Measurements from ENCODE around the gene SLC22A23. TPM values are rescaled to one million over a fixed set of nuclear protein-coding genes. Genes with fewer than 3 reads are reported as not detected.
A peak's percentile ranks its signal among the peaks of the same experiment; 100 is the strongest.

The SLC22A23 gene
- total RNA-seq, 2 donors from 2014 or later = 11.1 to 13.3 TPM

DNA sequence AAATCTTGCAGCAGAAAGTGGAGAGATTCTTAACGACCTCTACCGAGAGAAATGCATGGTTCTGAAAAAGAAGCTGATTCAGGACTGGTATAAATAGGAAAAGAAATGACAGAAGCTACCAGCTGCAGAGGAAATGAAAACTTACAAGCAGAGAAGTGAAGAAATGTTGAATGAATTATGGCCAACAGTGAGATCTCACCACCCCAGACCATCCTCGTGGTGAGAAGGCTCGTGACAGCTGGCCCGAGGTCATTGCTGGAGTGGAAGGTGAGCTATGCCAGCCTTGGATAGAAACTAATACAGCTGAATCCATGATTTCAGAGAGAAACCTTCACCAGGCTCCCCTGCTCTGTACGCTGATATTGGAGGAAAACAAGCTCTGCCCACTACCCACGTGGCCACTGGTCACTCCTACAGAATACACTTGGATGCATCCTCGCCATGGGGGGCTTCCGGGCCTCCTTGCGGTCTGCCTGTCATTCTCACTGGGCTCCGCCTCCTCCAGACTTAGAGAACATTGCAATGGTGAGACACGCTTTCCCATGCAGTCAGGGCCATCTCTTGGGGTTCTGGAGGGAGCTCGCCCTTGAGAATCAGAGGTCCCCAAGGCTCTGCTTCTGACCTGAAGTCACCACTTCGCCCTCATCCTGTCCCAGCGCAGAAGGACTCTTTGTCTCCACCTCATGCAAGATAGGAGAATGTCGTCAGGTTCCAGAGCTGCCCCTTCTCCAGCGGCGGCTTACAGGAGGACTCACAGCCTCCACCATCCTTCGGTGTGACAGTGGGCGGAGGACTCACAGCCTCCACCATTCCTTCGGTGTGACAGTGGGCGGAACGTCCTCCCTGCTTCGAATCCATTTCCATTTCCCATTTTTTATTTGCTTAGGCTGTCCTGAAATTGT lies 218.8 kb downstream of the SLC22A23 start:
- no peaks in the 10 kb centered on the region for H3K4me1 ChIP-seq (ENCODE audit: control insufficient read depth, insufficient read depth, low read length)
- H3K9ac ChIP-seq (ENCODE audit: extremely low read depth, low read length, poor library complexity, severe bottlenecking) = no peak overlapping the region
- Mint-ChIP-seq H3K4me3 (no peak overlapping the region), H3K27ac (no peak overlapping the region), H3K9me3 (no peaks in the 10 kb centered on the region), H3K4me1 (no peaks in the 10 kb centered on the region), H3K27me3 (ENCODE audit: insufficient read depth) (peaks cover 42% of the 10 kb centered on the region), H3K36me3 (ENCODE audit: low read depth) (no peaks in the 10 kb centered on the region)
- H3K4me3 ChIP-seq (ENCODE audit: low read length) = no peak overlapping the region
- H3K9me3 ChIP-seq (ENCODE audit: control insufficient read depth, low read length) = no peaks in the 10 kb centered on the region
- peaks cover 6% of the 10 kb centered on the region for H3K27me3 ChIP-seq (ENCODE audit: control insufficient read depth, insufficient read depth, low read length, poor library complexity, severe bottlenecking)
- 93% methylated on average over 20 to 24 of the region's 24 CpGs for WGBS, 2 experiments (ENCODE audit: insufficient coverage in 1 of 2, insufficient read length in 1 of 2)
- TF ChIP-seq, protein P1, sequence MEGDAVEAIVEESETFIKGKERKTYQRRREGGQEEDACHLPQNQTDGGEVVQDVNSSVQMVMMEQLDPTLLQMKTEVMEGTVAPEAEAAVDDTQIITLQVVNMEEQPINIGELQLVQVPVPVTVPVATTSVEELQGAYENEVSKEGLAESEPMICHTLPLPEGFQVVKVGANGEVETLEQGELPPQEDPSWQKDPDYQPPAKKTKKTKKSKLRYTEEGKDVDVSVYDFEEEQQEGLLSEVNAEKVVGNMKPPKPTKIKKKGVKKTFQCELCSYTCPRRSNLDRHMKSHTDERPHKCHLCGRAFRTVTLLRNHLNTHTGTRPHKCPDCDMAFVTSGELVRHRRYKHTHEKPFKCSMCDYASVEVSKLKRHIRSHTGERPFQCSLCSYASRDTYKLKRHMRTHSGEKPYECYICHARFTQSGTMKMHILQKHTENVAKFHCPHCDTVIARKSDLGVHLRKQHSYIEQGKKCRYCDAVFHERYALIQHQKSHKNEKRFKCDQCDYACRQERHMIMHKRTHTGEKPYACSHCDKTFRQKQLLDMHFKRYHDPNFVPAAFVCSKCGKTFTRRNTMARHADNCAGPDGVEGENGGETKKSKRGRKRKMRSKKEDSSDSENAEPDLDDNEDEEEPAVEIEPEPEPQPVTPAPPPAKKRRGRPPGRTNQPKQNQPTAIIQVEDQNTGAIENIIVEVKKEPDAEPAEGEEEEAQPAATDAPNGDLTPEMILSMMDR (conservative IDR thresholded peaks at IDR 0.05) = peak; percentile 31
- peak; percentile 59 for DNase-seq
- H3K27ac ChIP-seq (ENCODE audit: low read depth, low read length) = no peak overlapping the region
- no peaks in the 10 kb centered on the region for H3K36me3 ChIP-seq (ENCODE audit: control insufficient read depth, insufficient read depth, low read length)

DNA sequence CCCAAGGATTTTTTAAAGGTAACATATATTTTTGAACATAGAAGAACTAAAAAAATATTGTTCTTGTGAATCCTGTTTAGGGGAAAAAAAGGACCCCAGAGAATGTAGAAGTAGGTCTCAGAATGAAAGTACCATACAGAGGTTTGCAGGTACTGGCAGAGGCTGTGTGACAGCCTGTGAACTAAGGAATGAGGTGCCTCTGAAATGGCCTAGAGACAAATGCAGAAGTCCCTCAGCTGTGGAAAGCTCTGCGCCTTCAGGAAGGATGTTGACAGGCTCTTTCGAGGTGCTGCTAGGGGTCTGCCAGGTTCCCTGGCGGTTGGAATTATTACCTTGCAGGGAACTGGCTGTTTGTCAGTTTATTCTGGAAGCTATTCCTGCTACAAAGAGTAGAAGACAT lies 220.8 kb downstream of the SLC22A23 start:
- no peak overlapping the region for H3K27ac Mint-ChIP-seq
- DNase-seq = peak; percentile 39
- H3K4me3 Mint-ChIP-seq = no peak overlapping the region
- Histone ChIP-seq H3K4me3 (ENCODE audit: low read length) (no peak overlapping the region), H3K9ac (ENCODE audit: extremely low read depth, low read length, poor library complexity, severe bottlenecking) (no peak overlapping the region), H3K36me3 (ENCODE audit: control insufficient read depth, insufficient read depth, low read length) (no peaks in the 10 kb centered on the region), H3K4me1 (ENCODE audit: control insufficient read depth, insufficient read depth, low read length) (peaks cover 3% of the 10 kb centered on the region), H3K27ac (ENCODE audit: low read depth, low read length) (no peak overlapping the region), H3K27me3 (ENCODE audit: control insufficient read depth, insufficient read depth, low read length, poor library complexity, severe bottlenecking) (peaks cover 26% of the 10 kb centered on the region), H3K9me3 (ENCODE audit: control insufficient read depth, low read length) (no peaks in the 10 kb centered on the region)
- H3K27me3 Mint-ChIP-seq (ENCODE audit: insufficient read depth) = peaks cover 62% of the 10 kb centered on the region
- H3K36me3 Mint-ChIP-seq (ENCODE audit: low read depth) = no peaks in the 10 kb centered on the region
- H3K9me3 Mint-ChIP-seq = no peaks in the 10 kb centered on the region
- 88 to 96% methylated on average over 3 of the region's 3 CpGs for WGBS, 2 experiments (ENCODE audit: insufficient coverage in 1 of 2, insufficient read length in 1 of 2)
- TF ChIP-seq, protein P1 (conservative IDR thresholded peaks at IDR 0.05) = no peak
- H3K4me1 Mint-ChIP-seq = peaks cover 2% of the 10 kb centered on the region

DNA sequence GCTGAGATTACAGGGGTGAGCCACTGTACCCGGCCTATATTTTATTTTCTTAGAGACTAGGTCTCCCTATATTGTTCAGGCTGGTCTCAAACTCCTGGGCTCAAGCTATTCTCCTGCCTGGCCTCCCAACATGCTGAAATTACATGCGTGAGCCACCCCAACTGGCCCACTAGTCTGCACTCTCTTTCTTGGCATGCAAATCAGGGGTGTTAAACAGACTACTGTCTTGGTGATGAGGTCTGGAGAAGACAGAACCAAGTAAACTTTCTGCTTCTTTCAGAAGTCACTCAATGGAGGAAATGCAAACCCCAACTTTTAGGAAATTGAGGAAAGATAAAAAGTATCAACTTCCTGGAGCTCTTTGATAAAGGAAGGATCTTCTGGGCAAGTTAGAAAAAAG lies 221.4 kb downstream of the SLC22A23 start:
- peaks cover 31% of the 10 kb centered on the region for H3K27me3 ChIP-seq (ENCODE audit: control insufficient read depth, insufficient read depth, low read length, poor library complexity, severe bottlenecking)
- H3K4me1 ChIP-seq (ENCODE audit: control insufficient read depth, insufficient read depth, low read length) = peaks cover 3% of the 10 kb centered on the region
- Mint-ChIP-seq H3K4me1 (peaks cover 2% of the 10 kb centered on the region), H3K27me3 (ENCODE audit: insufficient read depth) (peaks cover 64% of the 10 kb centered on the region), H3K36me3 (ENCODE audit: low read depth) (no peaks in the 10 kb centered on the region), H3K27ac (no peak overlapping the region), H3K9me3 (no peaks in the 10 kb centered on the region), H3K4me3 (no peak overlapping the region)
- no peak overlapping the region for H3K9ac ChIP-seq (ENCODE audit: extremely low read depth, low read length, poor library complexity, severe bottlenecking)
- no peaks in the 10 kb centered on the region for H3K36me3 ChIP-seq (ENCODE audit: control insufficient read depth, insufficient read depth, low read length)
- H3K4me3 ChIP-seq (ENCODE audit: low read length) = no peak overlapping the region
- H3K27ac ChIP-seq (ENCODE audit: low read depth, low read length) = no peak overlapping the region
- peak; percentile 35 for DNase-seq
- TF ChIP-seq, protein P1 (conservative IDR thresholded peaks at IDR 0.05) = no peak
- H3K9me3 ChIP-seq (ENCODE audit: control insufficient read depth, low read length) = no peaks in the 10 kb centered on the region
- WGBS, 2 experiments (ENCODE audit: insufficient coverage in 1 of 2, insufficient read length in 1 of 2) = 94 to 100% methylated on average over 2 of the region's 2 CpGs
